ENCODE measurements around the gene LPAR2.

- no peak for TF ChIP-seq ZNF274 (IDR thresholded peaks at IDR 0.05; ENCODE audit: low read depth, low read length)
- TF ChIP-seq SUZ12 (IDR thresholded peaks at IDR 0.05; ENCODE audit: extremely low read depth, insufficient read depth, insufficient read length): no peak
Observed at GRCh38 chr19:19649580-19649995, 21.6 kb upstream of the LPAR2 start.
